ENCODE results near the gene TMEM187. TPM values are rescaled to one million over a fixed set of nuclear protein-coding genes. Genes with fewer than 3 reads are reported as not detected.

The TMEM187 gene
- total and polyA plus RNA-seq, 10 of the 15 experiments (the other 5 are each of a cell fraction or from before 2014, with no cell fraction given) = 0.45 to 8.5 (median 4.1) TPM

DNA sequence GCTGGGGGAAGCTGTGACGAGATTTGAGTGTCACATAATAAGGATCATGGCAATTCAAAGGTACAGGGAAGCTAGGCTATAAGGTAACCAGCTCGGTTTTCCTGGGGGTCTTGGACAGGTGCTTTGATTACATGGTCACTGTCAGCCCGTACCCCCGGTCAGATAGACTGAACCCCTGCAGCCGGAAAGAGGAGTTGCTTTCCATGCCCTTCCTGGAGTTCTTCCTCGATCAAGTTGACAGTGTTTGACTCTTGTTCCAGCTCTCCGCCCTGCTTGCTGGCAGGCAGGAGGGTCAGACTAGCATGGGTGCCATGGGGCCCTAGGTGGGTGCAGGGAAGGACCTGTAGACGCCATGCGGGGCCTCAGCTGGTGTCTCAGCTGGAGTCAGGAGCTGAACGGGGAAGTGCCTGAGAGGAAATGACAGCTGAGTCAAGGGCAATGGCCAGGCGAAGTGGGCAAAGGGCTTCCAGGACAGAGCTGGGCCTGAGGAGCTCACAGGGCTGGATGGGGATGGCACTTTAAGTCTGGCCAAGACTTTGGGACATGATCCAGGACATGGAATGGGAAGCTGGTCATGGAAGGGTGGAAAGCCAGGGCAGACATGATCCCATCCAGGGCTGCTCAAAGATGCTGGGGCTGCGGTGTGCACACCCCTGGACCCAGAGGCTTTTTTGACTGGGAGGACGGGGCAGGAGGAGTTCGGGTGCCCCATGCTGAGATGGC is 1.6 kb downstream of the TMEM187 start:
- 82% methylated on average over 14 of the region's 14 CpGs for WGBS (ENCODE audit: insufficient coverage, insufficient replicate concordance, low lambda C conversion rate, missing lambda C conversion rate)
- intact Hi-C loops (cut with micrococcal nuclease; ENCODE audit: unreplicated experiment) = loop anchor here (5.0 kb wide), 1 partner anchor 123 kb away; the partner anchor contains the start of gene MECP2
- no TSS peak for BruUV-seq (replicated peaks)

DNA sequence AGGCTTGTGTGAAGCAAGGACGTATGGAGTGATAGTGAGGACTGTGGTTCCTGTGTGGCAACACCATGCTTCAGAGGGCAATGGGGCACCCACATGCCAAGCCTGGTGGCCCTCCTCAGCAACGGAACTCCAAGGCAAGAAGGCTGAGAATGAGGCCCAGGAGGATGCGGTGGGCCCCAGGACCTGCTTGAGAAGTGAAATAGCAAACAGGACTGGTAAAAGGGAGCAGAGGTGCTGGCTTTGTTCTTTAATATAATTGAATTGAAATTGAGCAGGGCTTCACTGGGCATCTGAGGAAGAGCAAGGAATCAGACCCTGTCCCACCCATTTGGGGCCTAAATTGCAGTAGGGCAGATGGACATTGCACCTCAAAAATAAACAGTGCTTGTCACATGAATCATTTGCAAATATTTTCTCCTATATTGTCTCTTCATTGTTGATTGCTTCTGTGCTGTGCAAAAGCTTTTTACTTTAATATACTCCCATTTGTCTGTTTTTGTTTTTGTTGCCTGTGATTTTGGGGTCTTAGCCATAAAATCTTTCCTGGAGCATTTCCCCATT is 2.3 kb downstream of the TMEM187 start:
- peaks cover 10% of the 10 kb centered on the region for H3K4me1 ChIP-seq (ENCODE audit: control insufficient read depth, insufficient read depth, low read length)
- in situ Hi-C loops (cut with MboI) = no loop called here
- H3K79me2 ChIP-seq (ENCODE audit: control insufficient read depth, insufficient read depth, low read length) = peaks cover 29% of the 10 kb centered on the region
- intact Hi-C loops (cut with micrococcal nuclease; ENCODE audit: unreplicated experiment) = loop anchor here (5.0 kb wide), 1 partner anchor 122 kb away; the partner anchor contains the start of gene MECP2
- no peak overlapping the region for H3K9ac ChIP-seq (ENCODE audit: control insufficient read depth, insufficient read depth, low read length)
- H3K4me3 ChIP-seq = no peak overlapping the region
- H4K20me1 ChIP-seq (ENCODE audit: control insufficient read depth, insufficient read depth) = no peaks in the 10 kb centered on the region
- DNase-seq (ENCODE audit: low read depth, low spot score) = no peak
- WGBS (ENCODE audit: insufficient coverage, insufficient replicate concordance, low lambda C conversion rate, missing lambda C conversion rate) = 98% methylated on average over 3 of the region's 3 CpGs
- FAIRE-seq = no peak
- peak overlapping the region; percentile 89; the same call in 1 of the 2 replicates for H3K4me2 ChIP-seq (ENCODE audit: control insufficient read depth, insufficient read depth)
- H3K27ac ChIP-seq (ENCODE audit: control insufficient read depth, insufficient read depth) = 0 out of 2 replicates have a peak overlapping the region, but pooled peaks have one; percentile 99
- RAD21 ChIA-PET (ENCODE audit: unreplicated experiment) = interaction anchor here (0.6 to 2.2 kb wide), 4 partner anchors 10 to 203 kb away, joined by 3 to 11 read pairs (median 6); no protein-coding TSS in a partner anchor
- SMC1A ChIA-PET (ENCODE audit: uncharacterized antibody, unreplicated experiment) = interaction anchor here (0.7 to 1.9 kb wide), 2 partner anchors 39 to 99 kb away, joined by 3 to 5 read pairs; no protein-coding TSS in a partner anchor
- H3K36me3 ChIP-seq (ENCODE audit: control insufficient read depth in 2 of 2, insufficient read depth in 2 of 2, low read length in 1 of 2) = no peaks in the 10 kb centered on the region
- no peaks in the 10 kb centered on the region for H3K9me3 ChIP-seq (replicated peaks; ENCODE audit: control insufficient read depth, insufficient read depth, low read length)
- CTCF ChIA-PET = interaction anchor here (1.2 kb wide), 1 partner anchor 78 kb away, joined by 3 read pairs; no protein-coding TSS in a partner anchor
- ATAC-seq = no peak
- POLR2A ChIA-PET = interaction anchor here (1.2 to 2.1 kb wide), 3 partner anchors 30 to 33 kb away, joined by 3 to 8 read pairs (median 8); no protein-coding TSS in a partner anchor
- H2AFZ ChIP-seq (ENCODE audit: control insufficient read depth, low read depth, low read length) = no peak overlapping the region
- no peaks in the 10 kb centered on the region for H3K27me3 ChIP-seq (replicated peaks in 1 of 2; ENCODE audit: control insufficient read depth in 2 of 2, insufficient read depth in 2 of 2, low read length in 1 of 2)
- BruUV-seq (replicated peaks) = no TSS peak
- TF ChIP-seq EZH2 (IDR thresholded peaks at IDR 0.05; ENCODE audit: borderline replicate concordance, control insufficient read depth, low read depth, low read length) (no peak), RAD51 (IDR thresholded peaks at IDR 0.05) (no peak), PML (IDR thresholded peaks at IDR 0.05; ENCODE audit: low read length) (no peak), ZNF217 (IDR thresholded peaks at IDR 0.05) (no peak), STAT3 (IDR thresholded peaks at IDR 0.05; ENCODE audit: low read depth, low read length) (no peak), NR2F1 (conservative IDR thresholded peaks at IDR 0.05) (no peak), LARP7 (IDR thresholded peaks at IDR 0.05) (no peak)
- TF ChIP-seq, protein P1, sequence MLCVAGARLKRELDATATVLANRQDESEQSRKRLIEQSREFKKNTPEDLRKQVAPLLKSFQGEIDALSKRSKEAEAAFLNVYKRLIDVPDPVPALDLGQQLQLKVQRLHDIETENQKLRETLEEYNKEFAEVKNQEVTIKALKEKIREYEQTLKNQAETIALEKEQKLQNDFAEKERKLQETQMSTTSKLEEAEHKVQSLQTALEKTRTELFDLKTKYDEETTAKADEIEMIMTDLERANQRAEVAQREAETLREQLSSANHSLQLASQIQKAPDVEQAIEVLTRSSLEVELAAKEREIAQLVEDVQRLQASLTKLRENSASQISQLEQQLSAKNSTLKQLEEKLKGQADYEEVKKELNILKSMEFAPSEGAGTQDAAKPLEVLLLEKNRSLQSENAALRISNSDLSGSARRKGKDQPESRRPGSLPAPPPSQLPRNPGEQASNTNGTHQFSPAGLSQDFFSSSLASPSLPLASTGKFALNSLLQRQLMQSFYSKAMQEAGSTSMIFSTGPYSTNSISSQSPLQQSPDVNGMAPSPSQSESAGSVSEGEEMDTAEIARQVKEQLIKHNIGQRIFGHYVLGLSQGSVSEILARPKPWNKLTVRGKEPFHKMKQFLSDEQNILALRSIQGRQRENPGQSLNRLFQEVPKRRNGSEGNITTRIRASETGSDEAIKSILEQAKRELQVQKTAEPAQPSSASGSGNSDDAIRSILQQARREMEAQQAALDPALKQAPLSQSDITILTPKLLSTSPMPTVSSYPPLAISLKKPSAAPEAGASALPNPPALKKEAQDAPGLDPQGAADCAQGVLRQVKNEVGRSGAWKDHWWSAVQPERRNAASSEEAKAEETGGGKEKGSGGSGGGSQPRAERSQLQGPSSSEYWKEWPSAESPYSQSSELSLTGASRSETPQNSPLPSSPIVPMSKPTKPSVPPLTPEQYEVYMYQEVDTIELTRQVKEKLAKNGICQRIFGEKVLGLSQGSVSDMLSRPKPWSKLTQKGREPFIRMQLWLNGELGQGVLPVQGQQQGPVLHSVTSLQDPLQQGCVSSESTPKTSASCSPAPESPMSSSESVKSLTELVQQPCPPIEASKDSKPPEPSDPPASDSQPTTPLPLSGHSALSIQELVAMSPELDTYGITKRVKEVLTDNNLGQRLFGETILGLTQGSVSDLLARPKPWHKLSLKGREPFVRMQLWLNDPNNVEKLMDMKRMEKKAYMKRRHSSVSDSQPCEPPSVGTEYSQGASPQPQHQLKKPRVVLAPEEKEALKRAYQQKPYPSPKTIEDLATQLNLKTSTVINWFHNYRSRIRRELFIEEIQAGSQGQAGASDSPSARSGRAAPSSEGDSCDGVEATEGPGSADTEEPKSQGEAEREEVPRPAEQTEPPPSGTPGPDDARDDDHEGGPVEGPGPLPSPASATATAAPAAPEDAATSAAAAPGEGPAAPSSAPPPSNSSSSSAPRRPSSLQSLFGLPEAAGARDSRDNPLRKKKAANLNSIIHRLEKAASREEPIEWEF (IDR thresholded peaks at IDR 0.05; ENCODE audit: insufficient replicate concordance, low read depth, low read length) = no peak

More for the DNA sequence above, 1.6 kb downstream of the TMEM187 start:
- Histone ChIP-seq H2AFZ (ENCODE audit: control insufficient read depth, low read depth, low read length) (peak overlapping the region; percentile 15; the same call in 1 of the 2 replicates), H3K27me3 (replicated peaks in 1 of 2; ENCODE audit: control insufficient read depth in 2 of 2, insufficient read depth in 2 of 2, low read length in 1 of 2) (no peaks in the 10 kb centered on the region), H3K27ac (ENCODE audit: control insufficient read depth, insufficient read depth) (peak overlapping the region; percentile 99), H3K4me3 (peak overlapping the region; percentile 74; the same call in 1 of the 2 replicates), H3K79me2 (ENCODE audit: control insufficient read depth, insufficient read depth, low read length) (peaks cover 36% of the 10 kb centered on the region), H3K36me3 (ENCODE audit: control insufficient read depth in 2 of 2, insufficient read depth in 2 of 2, low read length in 1 of 2) (no peaks in the 10 kb centered on the region; a peak in 1 of 4 replicates), H3K4me2 (ENCODE audit: control insufficient read depth, insufficient read depth) (peak overlapping the region; percentile 89), H3K4me1 (ENCODE audit: control insufficient read depth, insufficient read depth, low read length) (peaks cover 10% of the 10 kb centered on the region), H3K9ac (ENCODE audit: control insufficient read depth, insufficient read depth, low read length) (peak overlapping the region; percentile 96), H4K20me1 (ENCODE audit: control insufficient read depth, insufficient read depth) (no peaks in the 10 kb centered on the region), H3K9me3 (replicated peaks; ENCODE audit: control insufficient read depth, insufficient read depth, low read length) (no peaks in the 10 kb centered on the region)
- ATAC-seq = no peak
- 0 out of 2 replicates have a peak, but pooled peaks have one; percentile 41 for TF ChIP-seq LARP7 (IDR thresholded peaks at IDR 0.05)
- no peak for TF ChIP-seq STAT1 (conservative IDR thresholded peaks at IDR 0.05)
- TF ChIP-seq IKZF1 (conservative IDR thresholded peaks at IDR 0.05) = 0 out of 2 replicates have a peak, but pooled peaks have one; percentile 24
- no peak for DNase-seq (ENCODE audit: low read depth, low spot score)
- CTCF ChIA-PET = interaction anchor here (0.6 to 1.5 kb wide), 3 partner anchors 29 to 78 kb away, joined by 3 read pairs; no protein-coding TSS in a partner anchor
- POLR2A ChIA-PET = interaction anchor here (0.7 to 2.7 kb wide), 7 partner anchors 11 to 67 kb away, joined by 3 to 11 read pairs (median 4); no protein-coding TSS in a partner anchor
- in situ Hi-C loops (cut with MboI) = no loop called here
- SMC1A ChIA-PET (ENCODE audit: uncharacterized antibody, unreplicated experiment) = interaction anchor here (0.7 to 1.9 kb wide), 3 partner anchors 29 to 98 kb away, joined by 3 to 5 read pairs (median 5); no protein-coding TSS in a partner anchor
- no peak for FAIRE-seq
- RAD21 ChIA-PET (ENCODE audit: unreplicated experiment) = interaction anchor here (0.6 to 2.2 kb wide), 6 partner anchors 30 to 202 kb away, joined by 3 to 11 read pairs (median 5); no protein-coding TSS in a partner anchor

Data from GM12878 (cell line).